Activated T-helper 17 cell treated with anti-CD3 and anti-CD28 coated beads, Interleukin-2, amount 50 U/mL, for 72 hours (primary cell): ENCODE results near the gene FAAH2. TPM values are rescaled to one million over a fixed set of nuclear protein-coding genes. Genes with fewer than 3 reads are reported as not detected.
A peak's percentile ranks its signal among the peaks of the same experiment; 100 is the strongest.
"Not testable (repeated sequence)": the region's sequence is repeated elsewhere in the genome, so short reads cannot be mapped to it uniquely, and the experiment has no call there.

Experiments
- ATAC-seq: fragments of 150-1000 bp; cut with Tn5 transposase; replicated peaks from 2 replicates; pipeline ENCODE4 v1.10.0; 2021; ENCODE audit warnings: mild to moderate bottlenecking, moderate library complexity
- H3K27ac Mint-ChIP-seq: one replicate; pipeline ENCODE4 v1.8.0; 2022; ENCODE audit warnings: mixed read lengths
- H3K27me3 Mint-ChIP-seq: one replicate; pipeline ENCODE4 v1.8.0; 2022; ENCODE audit warnings: mixed read lengths
- H3K36me3 Mint-ChIP-seq: one replicate; pipeline ENCODE4 v1.8.0; 2022; ENCODE audit warnings: low read depth, mild to moderate bottlenecking, mixed read lengths
- H3K4me1 Mint-ChIP-seq: one replicate; pipeline ENCODE4 v1.8.0; 2022; ENCODE audit warnings: mixed read lengths
- H3K4me3 Mint-ChIP-seq: one replicate; pipeline ENCODE4 v1.8.0; 2022; ENCODE audit warnings: mild to moderate bottlenecking, mixed read lengths
- H3K9me3 Mint-ChIP-seq: one replicate; pipeline ENCODE4 v1.8.0; 2022; ENCODE audit warnings: mixed read lengths
- total RNA-seq, 2 donors: library from RNA; stranded (reverse); gene quantifications; one replicate each; pipeline ENCODE4 v1.2.3, GENCODE V29; 2022

The FAAH2 gene
- total RNA-seq, result 10 to 100 TPM in 1 of 2 donors, 1 to 10 TPM in 1; 3.9 to 13.2 TPM

GRCh38 chrX:57286507-57287251, at the start of gene FAAH2:
Gene FAAH2, plus strand, starts transcription at chrX:57286706. Its CDS starts 120 bp downstream, at chrX:57286826.
- H3K27me3 Mint-ChIP-seq, result no peaks in the 10 kb centered on the region
- H3K4me1 Mint-ChIP-seq, result peaks cover 17% of the 10 kb centered on the region
- H3K9me3 Mint-ChIP-seq, result no peaks in the 10 kb centered on the region
- no peaks in the 10 kb centered on the region for H3K36me3 Mint-ChIP-seq
- peak within 1 kb of the TSS; percentile 92 for H3K4me3 Mint-ChIP-seq
- peak within 1 kb of the TSS; percentile 87 for H3K27ac Mint-ChIP-seq
- ATAC-seq, result peak; percentile 80

- peaks cover 6% of the 10 kb centered on the region for H3K36me3 Mint-ChIP-seq
- H3K27ac Mint-ChIP-seq, result no peak overlapping the region
- no peak for ATAC-seq
- peaks cover 9% of the 10 kb centered on the region for H3K9me3 Mint-ChIP-seq
- H3K4me3 Mint-ChIP-seq, result no peak overlapping the region
- no peaks in the 10 kb centered on the region for H3K4me1 Mint-ChIP-seq
- no peaks in the 10 kb centered on the region for H3K27me3 Mint-ChIP-seq
Observed at GRCh38 chrX:57241967-57242366, 44.5 kb upstream of the FAAH2 start.

- Mint-ChIP-seq H3K4me1 (no peaks in the 10 kb centered on the region), H3K9me3 (peaks cover 3% of the 10 kb centered on the region), H3K4me3 (no peak overlapping the region), H3K27me3 (no peaks in the 10 kb centered on the region), H3K27ac (no peak overlapping the region), H3K36me3 (no peaks in the 10 kb centered on the region)
- ATAC-seq, result no peak
Observed at GRCh38 chrX:57251965-57252364, 34.5 kb upstream of the FAAH2 start.

GRCh38 chrX:57265126-57265525, 21.4 kb upstream of the FAAH2 start:
- no peaks in the 10 kb centered on the region for H3K4me1 Mint-ChIP-seq
- H3K4me3 Mint-ChIP-seq, result no peak overlapping the region
- no peak overlapping the region for H3K27ac Mint-ChIP-seq
- ATAC-seq, result no peak
- H3K9me3 Mint-ChIP-seq, result no peaks in the 10 kb centered on the region
- no peaks in the 10 kb centered on the region for H3K36me3 Mint-ChIP-seq
- no peaks in the 10 kb centered on the region for H3K27me3 Mint-ChIP-seq

- Mint-ChIP-seq H3K27me3 (no peaks in the 10 kb centered on the region), H3K27ac (no peak overlapping the region), H3K4me3 (no peak overlapping the region), H3K4me1 (no peaks in the 10 kb centered on the region), H3K9me3 (no peaks in the 10 kb centered on the region), H3K36me3 (no peaks in the 10 kb centered on the region)
- no peak for ATAC-seq
Observed at GRCh38 chrX:57266275-57266674, 20.2 kb upstream of the FAAH2 start.

GRCh38 chrX:57266871-57267270, 19.6 kb upstream of the FAAH2 start:
- Mint-ChIP-seq H3K36me3 (no peaks in the 10 kb centered on the region), H3K27ac (no peak overlapping the region), H3K9me3 (no peaks in the 10 kb centered on the region), H3K4me3 (no peak overlapping the region), H3K4me1 (no peaks in the 10 kb centered on the region), H3K27me3 (no peaks in the 10 kb centered on the region)
- no peak for ATAC-seq

- Mint-ChIP-seq H3K36me3 (no peaks in the 10 kb centered on the region), H3K4me1 (no peaks in the 10 kb centered on the region), H3K9me3 (no peaks in the 10 kb centered on the region), H3K4me3 (no peak overlapping the region), H3K27me3 (no peaks in the 10 kb centered on the region), H3K27ac (no peak overlapping the region)
- ATAC-seq, result no peak
Observed at GRCh38 chrX:57267308-57267707, 19.2 kb upstream of the FAAH2 start.

GRCh38 chrX:57270980-57271379, 15.5 kb upstream of the FAAH2 start:
- ATAC-seq, result no peak
- Mint-ChIP-seq H3K27ac (no peak overlapping the region), H3K4me1 (no peaks in the 10 kb centered on the region), H3K4me3 (no peak overlapping the region), H3K9me3 (no peaks in the 10 kb centered on the region), H3K36me3 (no peaks in the 10 kb centered on the region), H3K27me3 (no peaks in the 10 kb centered on the region)

- Mint-ChIP-seq H3K9me3 (no peaks in the 10 kb centered on the region), H3K36me3 (no peaks in the 10 kb centered on the region), H3K27ac (peak overlapping the region; percentile 61), H3K27me3 (no peaks in the 10 kb centered on the region), H3K4me1 (peaks cover 17% of the 10 kb centered on the region), H3K4me3 (peak overlapping the region; percentile 54)
- ATAC-seq, result peak; percentile 3
Observed at GRCh38 chrX:57282568-57282967, 3.9 kb upstream of the FAAH2 start.

- peak; percentile 35 for ATAC-seq
- H3K4me1 Mint-ChIP-seq, result peaks cover 17% of the 10 kb centered on the region
- H3K4me3 Mint-ChIP-seq, result peak overlapping the region; percentile 92
- no peaks in the 10 kb centered on the region for H3K27me3 Mint-ChIP-seq
- no peaks in the 10 kb centered on the region for H3K9me3 Mint-ChIP-seq
- peak overlapping the region; percentile 87 for H3K27ac Mint-ChIP-seq
- H3K36me3 Mint-ChIP-seq, result no peaks in the 10 kb centered on the region
Observed at GRCh38 chrX:57285001-57285400, 1.5 kb upstream of the FAAH2 start.

GRCh38 chrX:57289089-57289488, 2.6 kb downstream of the FAAH2 start:
- H3K9me3 Mint-ChIP-seq, result no peaks in the 10 kb centered on the region
- H3K27ac Mint-ChIP-seq, result peak overlapping the region; percentile 14
- peak overlapping the region; percentile 67 for H3K4me3 Mint-ChIP-seq
- no peaks in the 10 kb centered on the region for H3K27me3 Mint-ChIP-seq
- peak; percentile 55 for ATAC-seq
- peaks cover 10% of the 10 kb centered on the region for H3K4me1 Mint-ChIP-seq
- H3K36me3 Mint-ChIP-seq, result peaks cover 9% of the 10 kb centered on the region

- H3K27ac Mint-ChIP-seq, result no peak overlapping the region
Observed at GRCh38 chrX:57294961-57295360, 8.5 kb downstream of the FAAH2 start.

GRCh38 chrX:57295679-57296078, 9.2 kb downstream of the FAAH2 start:
- Mint-ChIP-seq H3K36me3 (peaks cover 27% of the 10 kb centered on the region), H3K4me1 (peaks cover 11% of the 10 kb centered on the region)
- not testable (repeated sequence) for H3K9me3 Mint-ChIP-seq, ATAC-seq, H3K27ac Mint-ChIP-seq, H3K4me3 Mint-ChIP-seq, H3K27me3 Mint-ChIP-seq

More at GRCh38 chrX:57294961-57295360, 8.5 kb downstream of the FAAH2 start:
- Mint-ChIP-seq H3K36me3 (peaks cover 27% of the 10 kb centered on the region), H3K4me1 (peaks cover 11% of the 10 kb centered on the region), H3K9me3 (no peaks in the 10 kb centered on the region), H3K27me3 (no peaks in the 10 kb centered on the region), H3K4me3 (peak overlapping the region; percentile 10)
- ATAC-seq, result peak; percentile 56

- Mint-ChIP-seq H3K9me3 (peaks cover 9% of the 10 kb centered on the region), H3K36me3 (peaks cover 43% of the 10 kb centered on the region), H3K4me3 (peak overlapping the region; percentile 20), H3K27ac (no peak overlapping the region), H3K27me3 (no peaks in the 10 kb centered on the region), H3K4me1 (no peaks in the 10 kb centered on the region)
- ATAC-seq, result no peak
Observed at GRCh38 chrX:57313583-57314215, 27.2 kb downstream of the FAAH2 start.

GRCh38 chrX:57329008-57329407, 42.5 kb downstream of the FAAH2 start:
- Mint-ChIP-seq H3K4me1 (no peaks in the 10 kb centered on the region), H3K36me3 (peaks cover 47% of the 10 kb centered on the region), H3K4me3 (no peak overlapping the region), H3K9me3 (no peaks in the 10 kb centered on the region), H3K27ac (no peak overlapping the region), H3K27me3 (no peaks in the 10 kb centered on the region)
- ATAC-seq, result no peak
